Ovary (tissue), 3 donors: ENCODE results near the gene SFI1.

Experiments used
- CTCF ChIP-seq, 3 donors: fragments of 450-650 bp in 2 of 3; fragments of 200-600 bp in 1 of 3; IDR thresholded peaks; one replicate each; pipeline versions ENCODE4 v1.5.1 to v1.8.0; 2016 to 2022; ENCODE audit warnings: antibody characterized with exemption in 3 of 3, mild to moderate bottlenecking in 1 of 3
- EP300 ChIP-seq: sonication (generic); formaldehyde crosslinking; IDR thresholded peaks from one replicate; pipeline ENCODE4 v1.6.1; 2017; ENCODE audit warnings: antibody characterized with exemption
- POLR2A ChIP-seq: fragments of 450-650 bp; IDR thresholded peaks from one replicate; pipeline ENCODE4 v1.6.1; 2017; ENCODE audit warnings: antibody characterized with exemption, mild to moderate bottlenecking, moderate library complexity
- donor health status: DM: no; HTN: no; CAD: no.

DNA sequence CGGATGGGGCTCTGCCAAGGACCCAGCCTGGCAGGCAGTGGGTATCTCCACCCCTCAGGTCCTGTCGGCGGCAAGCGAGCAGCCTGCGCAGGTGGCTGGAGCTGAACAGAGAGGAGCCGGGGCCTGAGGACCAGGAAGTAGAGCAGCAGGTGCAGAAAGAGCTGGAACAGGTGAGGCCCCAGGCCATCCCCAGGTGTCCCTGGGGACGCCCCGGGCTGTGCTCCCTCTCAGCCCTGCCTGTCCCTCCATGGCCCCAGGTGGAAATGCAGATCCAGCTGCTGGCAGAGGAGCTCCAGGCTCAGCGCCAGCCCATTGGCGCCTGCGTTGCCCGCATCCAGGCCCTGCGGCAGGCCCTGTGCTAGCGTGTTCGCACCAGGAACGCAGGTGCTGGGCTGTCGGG, 121.7 kb downstream of the SFI1 start:
- TF ChIP-seq POLR2A, result no peak
- TF ChIP-seq CTCF (IDR thresholded peaks at IDR 0.05), result no peak
- TF ChIP-seq EP300, result no peak
